ENCODE results near the gene GOLGA8Q. TPM values are rescaled to one million over a fixed set of nuclear protein-coding genes. Genes with fewer than 3 reads are reported as not detected.
"Not testable (repeated sequence)": the region's sequence is repeated elsewhere in the genome, so short reads cannot be mapped to it uniquely, and the experiment has no call there.

The GOLGA8Q gene
- total RNA-seq, 1 donor from 2014 or later: 1.1 TPM

DNA sequence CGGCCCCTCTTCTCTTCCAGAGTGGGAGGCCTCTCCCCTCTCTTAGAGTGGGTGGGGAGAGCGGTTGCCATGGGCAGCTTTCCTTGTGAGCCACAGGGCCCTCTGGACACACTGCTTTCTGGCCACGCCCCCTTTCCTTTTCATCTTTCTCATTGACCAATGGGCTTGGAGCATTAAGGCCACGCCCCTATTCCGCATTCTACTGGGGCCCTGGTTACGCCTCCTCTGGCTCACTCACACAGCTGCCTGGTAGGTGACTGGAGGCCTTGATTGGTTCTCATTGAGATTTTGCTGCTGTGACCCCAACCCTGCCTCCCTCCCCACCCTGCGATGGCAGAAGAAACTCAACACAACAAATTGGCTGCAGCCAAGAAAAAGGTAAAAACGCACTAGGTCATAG, 51.9 kb downstream of the GOLGA8Q start, which contains the start of gene GOLGA8H:
GOLGA8H (plus strand) TSS at position 233 of the 400 bp plus-strand sequence; CDS start at position 331, 98 bp downstream.
- H3K27me3 Mint-ChIP-seq (ENCODE audit: insufficient read depth); H3K4me3 Mint-ChIP-seq; H3K9me3 Mint-ChIP-seq; intact Hi-C loops (cut with micrococcal nuclease); H3K4me1 Mint-ChIP-seq (ENCODE audit: low read depth); H3K27ac Mint-ChIP-seq; DNase-seq (ENCODE audit: low spot score); H3K36me3 Mint-ChIP-seq (ENCODE audit: low read depth): not testable (repeated sequence)

Other genes with a start within 250 kb of the GOLGA8Q start
- gene CHRFAM7A, start 158.5 kb upstream of the GOLGA8Q start, total RNA-seq: not detected in 2 replicates
- gene GOLGA8R, start 137.8 kb upstream of the GOLGA8Q start, total RNA-seq: 1.9 and 2.8 TPM in 2 replicates
- not detected in 2 replicates for gene GOLGA8H, start 52.0 kb downstream of the GOLGA8Q start, total RNA-seq

Measured in activated T-helper 1 cell treated with anti-CD3 and anti-CD28 coated beads, Interleukin-12 subunit alpha, Interleukin-12 subunit beta, Interleukin-2, Interleukin-4 antibody, amounts not matched to agents 30 ng/mL and 10 ng/mL and 1 ng/mL, durations not matched to agents 14 hours and 24 hours and 36 hours (primary cell).